KMS-11 (cell line): Measurements from ENCODE around the gene SDK1.
"Not testable (repeated sequence)": the region's sequence is repeated elsewhere in the genome, so short reads cannot be mapped to it uniquely, and the experiment has no call there.

ENCODE experiments used
- H2AFZ ChIP-seq: fragments of 200-600 bp; sonication (generic); 2 replicates; pipeline ENCODE4 v1.6.1; 2016; ENCODE audit warnings: antibody characterized with exemption, mixed run types, low read depth
- H3K27ac ChIP-seq: fragments of 200-600 bp; sonication (generic); 2 replicates; pipeline ENCODE4 v1.6.1; 2016; ENCODE audit warnings: mild to moderate bottlenecking, mixed run types
- H3K27me3 ChIP-seq: fragments of 200-600 bp; sonication (generic); 2 replicates; pipeline ENCODE4 v1.6.1; 2017; ENCODE audit warnings: mild to moderate bottlenecking, low read depth, mixed run types, moderate library complexity; ENCODE audit not compliant: insufficient read depth
- H3K36me3 ChIP-seq: fragments of 200-600 bp; sonication (generic); 2 replicates; pipeline ENCODE4 v1.6.1; 2017; ENCODE audit warnings: mild to moderate bottlenecking, mixed run types; ENCODE audit not compliant: insufficient read depth
- H3K4me1 ChIP-seq: fragments of 200-600 bp; sonication (generic); 2 replicates; pipeline ENCODE4 v1.6.1; 2016; ENCODE audit warnings: mild to moderate bottlenecking, low read depth, mixed run types; ENCODE audit not compliant: poor library complexity, severe bottlenecking
- H3K4me2 ChIP-seq: fragments of 200-600 bp; sonication (generic); 2 replicates; pipeline ENCODE4 v1.7.0; 2016; ENCODE audit warnings: mild to moderate bottlenecking, mixed run types
- H3K4me3 ChIP-seq: fragments of 200-600 bp; sonication (generic); IDR thresholded peaks from 2 replicates; pipeline ENCODE4 v1.6.1; 2017; ENCODE audit warnings: low read depth, low read length, mixed read lengths; ENCODE audit not compliant: insufficient read depth
- H3K79me2 ChIP-seq: fragments of 200-600 bp; sonication (generic); 2 replicates; pipeline ENCODE4 v1.6.1; 2016; ENCODE audit warnings: low read depth, mixed run types; ENCODE audit not compliant: insufficient read depth
- H3K9ac ChIP-seq: fragments of 200-600 bp; sonication (generic); 2 replicates; pipeline ENCODE4 v1.6.1; 2016; ENCODE audit warnings: mild to moderate bottlenecking, mixed run types
- H4K20me1 ChIP-seq: fragments of 200-600 bp; sonication (generic); 2 replicates; pipeline ENCODE4 v1.6.1; 2016; ENCODE audit warnings: mild to moderate bottlenecking, mixed run types; ENCODE audit not compliant: insufficient read depth
- TF ChIP-seq, protein P1 (sequence below): fragments of 200-600 bp; sonication (generic); conservative IDR thresholded peaks from 2 replicates; pipeline ENCODE4 v1.6.1; 2017; ENCODE audit warnings: low read depth, mild to moderate bottlenecking, antibody characterized with exemption, low read length, moderate library complexity, mixed read lengths

SDK1 gene

DNA sequence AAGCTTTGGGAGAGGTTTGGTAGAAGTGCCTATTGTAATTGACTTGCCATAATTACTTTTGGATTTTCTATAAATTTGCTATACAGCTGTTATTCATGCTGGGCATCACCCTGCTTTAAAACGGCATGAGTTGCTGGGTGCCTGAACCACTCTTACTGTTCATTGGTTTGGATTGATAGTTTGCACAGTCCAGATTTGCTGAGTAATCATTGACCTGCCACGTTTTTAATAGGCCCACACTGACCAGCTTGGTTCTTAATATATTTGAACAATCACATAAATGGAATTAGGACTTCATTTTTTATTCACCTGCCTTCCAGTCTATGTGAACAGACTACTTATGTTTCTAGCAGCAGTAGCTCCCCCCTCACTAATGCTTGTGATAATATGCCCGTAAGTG lies 630.8 kb downstream of the SDK1 start:
- Histone ChIP-seq H2AFZ (no peak overlapping the region), H3K4me2 (no peak overlapping the region), H3K4me1 (no peaks in the 10 kb centered on the region), H3K27ac (no peak overlapping the region), H3K27me3 (no peaks in the 10 kb centered on the region), H3K36me3 (no peaks in the 10 kb centered on the region), H3K4me3 (no peak overlapping the region), H3K79me2 (no peaks in the 10 kb centered on the region), H4K20me1 (no peaks in the 10 kb centered on the region), H3K9ac (no peak overlapping the region)
- TF ChIP-seq, protein P1, sequence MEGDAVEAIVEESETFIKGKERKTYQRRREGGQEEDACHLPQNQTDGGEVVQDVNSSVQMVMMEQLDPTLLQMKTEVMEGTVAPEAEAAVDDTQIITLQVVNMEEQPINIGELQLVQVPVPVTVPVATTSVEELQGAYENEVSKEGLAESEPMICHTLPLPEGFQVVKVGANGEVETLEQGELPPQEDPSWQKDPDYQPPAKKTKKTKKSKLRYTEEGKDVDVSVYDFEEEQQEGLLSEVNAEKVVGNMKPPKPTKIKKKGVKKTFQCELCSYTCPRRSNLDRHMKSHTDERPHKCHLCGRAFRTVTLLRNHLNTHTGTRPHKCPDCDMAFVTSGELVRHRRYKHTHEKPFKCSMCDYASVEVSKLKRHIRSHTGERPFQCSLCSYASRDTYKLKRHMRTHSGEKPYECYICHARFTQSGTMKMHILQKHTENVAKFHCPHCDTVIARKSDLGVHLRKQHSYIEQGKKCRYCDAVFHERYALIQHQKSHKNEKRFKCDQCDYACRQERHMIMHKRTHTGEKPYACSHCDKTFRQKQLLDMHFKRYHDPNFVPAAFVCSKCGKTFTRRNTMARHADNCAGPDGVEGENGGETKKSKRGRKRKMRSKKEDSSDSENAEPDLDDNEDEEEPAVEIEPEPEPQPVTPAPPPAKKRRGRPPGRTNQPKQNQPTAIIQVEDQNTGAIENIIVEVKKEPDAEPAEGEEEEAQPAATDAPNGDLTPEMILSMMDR, result no peak

DNA sequence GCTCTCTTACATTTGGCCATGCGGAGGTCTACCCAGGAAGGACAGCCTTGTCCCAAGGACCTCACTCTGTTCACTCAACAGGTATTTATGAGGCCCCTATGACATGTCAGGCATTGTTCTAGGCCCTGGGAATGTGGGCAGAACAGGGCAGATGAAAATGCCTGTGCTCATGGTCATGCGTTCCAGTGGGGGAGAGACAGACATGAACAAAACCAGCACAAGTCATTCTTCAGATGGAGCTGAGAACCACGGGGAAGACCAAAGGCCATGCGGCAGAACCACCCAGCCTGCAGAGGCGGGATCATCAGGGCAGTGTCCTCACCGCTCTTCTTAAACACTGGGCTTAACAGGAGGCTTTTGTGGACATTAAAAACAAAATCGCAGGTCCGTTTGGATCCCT lies 636.1 kb downstream of the SDK1 start:
- Histone ChIP-seq H3K9ac (no peak overlapping the region), H3K4me1 (no peaks in the 10 kb centered on the region), H4K20me1 (no peaks in the 10 kb centered on the region), H3K4me3 (no peak overlapping the region), H3K36me3 (no peaks in the 10 kb centered on the region), H3K27ac (no peak overlapping the region), H2AFZ (no peak overlapping the region), H3K27me3 (no peaks in the 10 kb centered on the region), H3K79me2 (no peaks in the 10 kb centered on the region), H3K4me2 (no peak overlapping the region)
- TF ChIP-seq, protein P1, result no peak

DNA sequence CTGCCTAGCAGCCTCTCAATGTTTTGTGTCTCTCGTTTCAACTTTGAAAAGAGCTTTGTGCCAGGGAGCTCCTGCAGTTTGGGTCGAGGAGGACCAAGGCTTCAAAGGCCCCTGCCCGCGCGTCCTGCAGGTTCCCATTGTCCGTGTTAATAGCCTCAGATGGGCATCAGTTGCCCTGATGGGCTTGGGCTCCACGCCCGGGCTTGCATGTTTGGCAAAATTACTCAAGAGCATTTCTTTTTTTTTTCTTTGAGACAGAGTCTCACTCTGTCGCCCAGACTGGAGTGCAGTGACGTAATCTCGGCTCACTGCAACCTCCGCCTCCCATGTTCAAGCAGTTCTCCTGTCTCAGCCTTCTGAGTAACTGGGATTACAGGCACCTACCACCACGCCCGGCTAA lies 636.6 kb downstream of the SDK1 start:
- Histone ChIP-seq H3K9ac (no peak overlapping the region), H4K20me1 (no peaks in the 10 kb centered on the region), H3K4me2 (no peak overlapping the region), H2AFZ (no peak overlapping the region), H3K27ac (no peak overlapping the region), H3K4me1 (no peaks in the 10 kb centered on the region), H3K36me3 (no peaks in the 10 kb centered on the region), H3K27me3 (no peaks in the 10 kb centered on the region), H3K79me2 (no peaks in the 10 kb centered on the region), H3K4me3 (no peak overlapping the region)
- TF ChIP-seq, protein P1, result no peak

DNA sequence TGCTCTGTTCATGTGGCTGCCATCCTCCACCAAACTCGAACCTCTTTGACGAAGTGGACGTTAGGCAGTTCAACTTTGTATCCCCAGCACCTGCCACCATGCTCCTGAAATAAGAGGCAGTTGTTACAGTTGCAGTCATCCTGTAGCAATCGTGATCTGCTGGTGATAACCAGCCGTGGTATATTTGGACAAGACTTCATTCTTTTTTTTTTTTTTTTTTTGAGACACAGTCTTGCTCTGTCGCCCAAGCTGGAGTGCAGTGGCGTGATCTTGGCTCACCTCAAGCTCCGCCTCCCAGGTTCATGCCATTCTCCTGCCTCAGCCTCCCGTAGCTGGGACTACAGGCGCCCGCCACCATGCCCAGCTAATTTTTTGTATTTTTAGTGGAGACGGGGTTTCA lies 640.7 kb downstream of the SDK1 start:
- H4K20me1 ChIP-seq, H3K9ac ChIP-seq, H3K27ac ChIP-seq, H3K4me2 ChIP-seq, H3K79me2 ChIP-seq, H3K4me1 ChIP-seq, H3K4me3 ChIP-seq, H2AFZ ChIP-seq, H3K27me3 ChIP-seq, H3K36me3 ChIP-seq: not testable (repeated sequence)

DNA sequence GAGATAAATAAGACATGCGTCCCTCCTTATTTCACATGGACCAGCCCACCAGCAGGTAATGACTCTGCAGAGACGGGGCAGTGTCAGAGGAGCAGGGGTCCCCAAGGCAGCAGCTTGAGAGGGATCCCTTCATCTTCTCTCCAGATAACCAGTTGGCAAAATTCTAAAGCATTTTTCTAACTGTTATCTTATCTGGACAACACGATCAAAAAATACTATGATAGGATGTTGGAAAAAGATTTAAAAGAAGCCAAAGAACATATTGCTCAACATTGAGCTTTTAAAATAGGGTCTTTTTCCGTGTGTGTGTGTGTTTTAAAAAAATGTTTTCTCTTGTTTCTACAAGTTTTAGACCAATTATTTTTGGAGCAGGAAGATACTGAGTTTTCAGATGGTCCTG lies 641.2 kb downstream of the SDK1 start:
- Histone ChIP-seq H3K79me2 (no peaks in the 10 kb centered on the region), H3K27ac (no peak overlapping the region), H3K9ac (no peak overlapping the region), H3K36me3 (no peaks in the 10 kb centered on the region), H3K4me3 (no peak overlapping the region), H2AFZ (no peak overlapping the region), H4K20me1 (no peaks in the 10 kb centered on the region), H3K4me1 (no peaks in the 10 kb centered on the region), H3K4me2 (no peak overlapping the region), H3K27me3 (no peaks in the 10 kb centered on the region)
- TF ChIP-seq, protein P1, result no peak
